ENCODE results near the gene TNKS1BP1.

DNA sequence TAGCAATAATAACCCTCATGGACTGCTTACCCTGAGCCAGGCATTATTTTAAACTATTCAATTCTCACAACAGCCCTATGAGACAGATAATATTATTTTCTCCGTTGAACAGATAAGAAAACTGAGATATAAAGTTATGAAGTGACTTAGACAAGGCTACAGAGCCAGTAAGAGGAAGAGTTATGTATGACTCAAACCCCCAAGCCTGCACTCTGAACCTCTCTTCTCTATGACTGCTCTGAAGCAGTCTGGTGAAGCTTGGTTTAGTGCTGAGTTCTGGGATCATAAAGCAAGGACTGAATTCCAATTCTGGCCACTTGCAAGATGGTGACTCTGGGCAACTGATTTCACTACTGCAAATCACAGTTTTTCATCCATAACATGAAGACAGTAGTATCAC, 34.5 kb downstream of the TNKS1BP1 start:
- TF ChIP-seq CTCF (IDR thresholded peaks at IDR 0.05) (no peak), POLR2A (IDR thresholded peaks at IDR 0.05) (no peak), POLR2AphosphoS5 (IDR thresholded peaks at IDR 0.05) (no peak)
